Measurements from ENCODE around the gene USP17L26.

The USP17L26 gene

GRCh38 chr4:9384126-9384525 is 49.7 kb downstream of the USP17L26 start:
- H3K4me1 ChIP-seq (ENCODE audit: control insufficient read depth in 1 of 2, insufficient read depth in 2 of 2, low read length in 2 of 2): no peaks in the 10 kb centered on the region
- H3K27me3 ChIP-seq (ENCODE audit: low read depth, low read length): no peaks in the 10 kb centered on the region
- no peak overlapping the region for H3K4me3 ChIP-seq (ENCODE audit: low read depth in 1 of 2, low read length in 2 of 2)
- H3K27ac ChIP-seq (ENCODE audit: low read length): no peak overlapping the region
- no peaks in the 10 kb centered on the region for H3K9me3 ChIP-seq (ENCODE audit: control insufficient read depth in 1 of 2, low read length in 2 of 2)
- no peaks in the 10 kb centered on the region for H3K36me3 ChIP-seq (ENCODE audit: control insufficient read depth in 1 of 2, insufficient read depth in 2 of 2, low read length in 2 of 2)
